ENCODE data around the gene GBF1. TPM values are rescaled to one million over a fixed set of nuclear protein-coding genes. Genes with fewer than 3 reads are reported as not detected.

GBF1 gene
- total RNA-seq, 1 experiment from 2014 or later: 23.7 TPM

DNA sequence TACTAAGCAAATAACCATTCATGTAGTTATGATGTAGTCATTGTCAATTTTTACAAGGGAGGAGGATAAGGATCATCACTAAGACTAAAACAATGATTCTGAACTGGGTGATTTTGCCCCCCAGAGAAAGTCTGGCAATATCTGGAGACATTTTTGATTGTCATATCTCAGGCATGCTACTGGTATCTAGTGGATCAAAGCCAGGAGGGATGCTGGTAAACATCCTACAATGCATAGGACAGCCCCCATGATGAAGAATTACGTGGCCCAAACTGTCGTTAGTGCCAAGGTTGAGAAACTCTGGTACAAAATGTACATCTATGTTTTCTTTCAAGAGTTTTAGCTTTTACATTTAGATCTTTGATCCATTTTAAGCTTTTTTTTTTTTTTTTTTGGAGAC, 57.3 kb downstream of the GBF1 start:
- Histone ChIP-seq H2AK5ac (ENCODE audit: insufficient read length, low read length) (no peak overlapping the region), H3K79me1 (ENCODE audit: insufficient read depth, low read depth, low read length, poor library complexity, severe bottlenecking) (no peaks in the 10 kb centered on the region), H2BK5ac (ENCODE audit: insufficient read length, low read length) (no peak overlapping the region), H4K91ac (ENCODE audit: insufficient read length, low read depth, low read length) (no peak overlapping the region), H3K9ac (ENCODE audit: extremely low read depth, insufficient read length, low read length) (no peak overlapping the region), H3K4me1 (ENCODE audit: insufficient read depth, low read length) (no peaks in the 10 kb centered on the region), H3K4ac (ENCODE audit: low read depth, low read length) (no peak overlapping the region), H4K8ac (replicated peaks; ENCODE audit: insufficient read length, low read depth, low read length) (no peak overlapping the region), H2BK15ac (ENCODE audit: low read depth, low read length) (no peak overlapping the region), H3K4me2 (ENCODE audit: insufficient read depth, insufficient read length, low read length) (no peak overlapping the region), H3K27ac (ENCODE audit: insufficient read length, low read depth, low read length) (no peak overlapping the region), H3K18ac (ENCODE audit: insufficient read length, low read depth, low read length) (no peak overlapping the region), H3K79me2 (ENCODE audit: insufficient read depth, low read length) (no peaks in the 10 kb centered on the region), H4K5ac (ENCODE audit: insufficient read length, low read depth, low read length) (no peak overlapping the region), H2BK120ac (ENCODE audit: low read depth, low read length, poor library complexity, severe bottlenecking) (no peak overlapping the region), H3K27me3 (ENCODE audit: insufficient read depth, low read length) (no peaks in the 10 kb centered on the region), H2BK12ac (ENCODE audit: insufficient read length, low read depth, low read length) (no peak overlapping the region), H4K20me1 (ENCODE audit: control insufficient read depth, insufficient read depth, insufficient read length) (no peaks in the 10 kb centered on the region), H3K56ac (ENCODE audit: insufficient read length, low read depth, low read length) (no peak overlapping the region), H3T11ph (ENCODE audit: low read length) (no peak overlapping the region), H3K23me2 (ENCODE audit: insufficient read length, low read depth, low read length, poor library complexity, severe bottlenecking) (no peaks in the 10 kb centered on the region), H2BK20ac (ENCODE audit: low read depth, low read length, poor library complexity, severe bottlenecking) (no peak overlapping the region), H3K14ac (ENCODE audit: insufficient read depth, low read length) (no peak overlapping the region), H2AFZ (ENCODE audit: low read length) (no peak overlapping the region), H3K23ac (ENCODE audit: insufficient read length, low read depth, low read length) (no peak overlapping the region), H3K9me3 (ENCODE audit: control insufficient read depth, low read depth, low read length) (no peaks in the 10 kb centered on the region)
- no peaks in the 10 kb centered on the region; the same call in 1 of the 2 replicates for H3K27me3 Mint-ChIP-seq (ENCODE audit: low read depth)
- no peak for DNase-seq
- no CpG with 5 or more reads among the region's 2 CpGs for WGBS (ENCODE audit: extremely low coverage, insufficient read length, low lambda C conversion rate)
- TF ChIP-seq, protein P1, sequence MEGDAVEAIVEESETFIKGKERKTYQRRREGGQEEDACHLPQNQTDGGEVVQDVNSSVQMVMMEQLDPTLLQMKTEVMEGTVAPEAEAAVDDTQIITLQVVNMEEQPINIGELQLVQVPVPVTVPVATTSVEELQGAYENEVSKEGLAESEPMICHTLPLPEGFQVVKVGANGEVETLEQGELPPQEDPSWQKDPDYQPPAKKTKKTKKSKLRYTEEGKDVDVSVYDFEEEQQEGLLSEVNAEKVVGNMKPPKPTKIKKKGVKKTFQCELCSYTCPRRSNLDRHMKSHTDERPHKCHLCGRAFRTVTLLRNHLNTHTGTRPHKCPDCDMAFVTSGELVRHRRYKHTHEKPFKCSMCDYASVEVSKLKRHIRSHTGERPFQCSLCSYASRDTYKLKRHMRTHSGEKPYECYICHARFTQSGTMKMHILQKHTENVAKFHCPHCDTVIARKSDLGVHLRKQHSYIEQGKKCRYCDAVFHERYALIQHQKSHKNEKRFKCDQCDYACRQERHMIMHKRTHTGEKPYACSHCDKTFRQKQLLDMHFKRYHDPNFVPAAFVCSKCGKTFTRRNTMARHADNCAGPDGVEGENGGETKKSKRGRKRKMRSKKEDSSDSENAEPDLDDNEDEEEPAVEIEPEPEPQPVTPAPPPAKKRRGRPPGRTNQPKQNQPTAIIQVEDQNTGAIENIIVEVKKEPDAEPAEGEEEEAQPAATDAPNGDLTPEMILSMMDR (conservative IDR thresholded peaks at IDR 0.05): no peak
- no peak overlapping the region for H3K4me3 Mint-ChIP-seq
- H3K9me3 Mint-ChIP-seq: peaks cover 7 to 12% of the 10 kb centered on the region in 2 experiments
- no peaks in the 10 kb centered on the region for H3K4me1 Mint-ChIP-seq
- H3K36me3 Mint-ChIP-seq (ENCODE audit: insufficient read depth in 1 of 3, low read depth in 3 of 3): peaks cover 4 to 12% (median 7%) of the 10 kb centered on the region in 3 experiments; a peak in 4 of 7 replicates
- no peak overlapping the region for H3K27ac Mint-ChIP-seq
